GF-D8 (cell line): Measurements from ENCODE around the gene SEMA3B.
A peak's percentile ranks its signal among the peaks of the same experiment; 100 is the strongest.
"Not testable (repeated sequence)": the region's sequence is repeated elsewhere in the genome, so short reads cannot be mapped to it uniquely, and the experiment has no call there.

Source experiments
- DNase-seq: peaks from one replicate; lab custom pipeline; 2025; lab: John Stamatoyannopoulos, UW

The SEMA3B gene

GRCh38 chr3:50294089-50294488 is 25.1 kb downstream of the SEMA3B start:
- no peak for DNase-seq

DNA sequence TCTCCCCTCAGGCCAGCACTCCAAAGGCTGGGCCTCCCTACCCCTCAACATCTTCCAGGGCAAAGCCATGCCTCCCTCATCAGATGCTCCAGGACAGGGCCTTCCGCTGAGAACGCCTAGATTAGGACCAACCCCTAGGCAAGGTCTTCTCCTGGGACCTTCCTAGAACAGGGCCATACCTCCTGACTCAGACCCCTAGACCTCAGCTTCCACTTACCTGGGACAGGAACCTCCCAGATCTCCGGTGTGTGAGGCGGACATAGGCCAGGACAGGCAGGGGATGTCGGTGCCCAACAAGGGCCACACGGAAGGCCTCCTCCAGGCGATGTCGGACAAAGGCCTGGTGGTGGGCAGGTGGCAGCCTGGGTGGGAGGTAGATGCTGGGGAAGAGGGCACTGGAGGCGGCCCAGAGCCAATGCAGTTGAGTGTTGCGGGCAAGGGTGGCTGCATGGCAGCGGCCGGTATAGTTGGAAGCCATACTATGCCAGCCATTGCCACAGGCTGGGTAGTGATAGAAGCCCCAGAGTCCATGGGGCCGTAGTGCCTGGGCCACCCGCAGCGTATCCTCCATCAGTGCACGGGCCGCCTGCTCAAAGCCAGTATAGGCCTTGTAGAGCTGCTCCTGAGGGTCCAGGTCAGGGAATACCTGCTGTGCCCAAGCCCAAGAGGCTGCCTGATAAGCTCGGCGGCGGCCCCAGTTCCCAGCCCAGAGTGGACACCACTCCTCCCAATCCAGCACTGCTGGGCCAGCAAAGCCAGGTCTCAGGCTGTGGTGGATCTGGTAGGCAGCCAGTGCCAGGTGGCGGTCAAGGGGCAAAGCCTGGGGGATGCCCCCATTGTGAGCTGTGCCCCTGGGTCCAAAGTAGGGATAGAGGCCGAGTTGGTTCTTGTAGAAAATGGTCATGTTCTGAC is 25.8 kb downstream of the SEMA3B start:
- DNase-seq = no peak

- DNase-seq = no peak
These were observed 26.8 kb downstream of the SEMA3B start for GRCh38 chr3:50295553-50296431.

GRCh38 chr3:50296721-50297383 is 27.9 kb downstream of the SEMA3B start:
- DNase-seq = no peak

DNA sequence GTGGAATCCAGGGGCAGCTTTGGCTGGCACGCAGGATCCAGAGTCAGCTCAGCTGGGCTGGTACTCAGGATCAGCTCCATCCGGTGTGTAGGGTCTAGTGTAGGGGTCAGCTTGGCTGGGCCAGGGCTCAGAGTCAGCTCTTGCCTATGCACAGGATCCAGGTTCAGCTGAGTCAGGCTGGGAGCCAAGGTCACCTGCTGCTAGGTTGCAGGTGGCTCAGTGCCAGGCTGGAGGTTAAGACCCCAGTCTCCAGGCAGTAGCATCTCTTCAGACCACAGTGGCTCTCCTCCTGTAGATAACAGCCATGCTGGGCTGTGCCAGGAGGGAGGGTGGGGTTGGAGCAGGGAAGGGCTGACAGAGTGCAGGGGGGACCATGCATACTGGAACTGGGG is 28.4 kb downstream of the SEMA3B start:
- DNase-seq = no peak

- peak; percentile 55 for DNase-seq
These were observed 29.2 kb downstream of the SEMA3B start for GRCh38 chr3:50297896-50298725.

GRCh38 chr3:50298836-50299637 is 30.1 kb downstream of the SEMA3B start, which contains the start of the genes HYAL3 and NAA80:
Gene HYAL3 (minus strand): TSS chr3:50299405. CDS start chr3:50295602, 3,803 bp downstream.
Gene NAA80 (minus strand): TSS chr3:50299405. CDS start chr3:50297463, 1,942 bp downstream.
- DNase-seq = peak; percentile 97

DNA sequence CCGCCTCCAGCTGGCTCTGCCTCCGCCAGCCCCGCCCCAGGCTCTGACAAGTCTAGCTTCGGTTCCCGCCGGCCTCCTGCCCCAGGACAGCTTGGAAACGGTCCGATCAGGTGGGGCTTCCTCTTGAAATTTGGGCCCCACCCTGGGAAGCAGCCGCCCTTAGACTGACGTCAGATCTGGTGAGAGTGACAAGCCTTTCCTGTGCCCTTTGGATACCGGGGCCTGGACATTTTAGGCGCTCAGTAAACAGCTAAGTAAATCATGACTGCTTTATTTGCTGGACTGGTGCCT is 30.6 kb downstream of the SEMA3B start:
- DNase-seq = no peak

DNA sequence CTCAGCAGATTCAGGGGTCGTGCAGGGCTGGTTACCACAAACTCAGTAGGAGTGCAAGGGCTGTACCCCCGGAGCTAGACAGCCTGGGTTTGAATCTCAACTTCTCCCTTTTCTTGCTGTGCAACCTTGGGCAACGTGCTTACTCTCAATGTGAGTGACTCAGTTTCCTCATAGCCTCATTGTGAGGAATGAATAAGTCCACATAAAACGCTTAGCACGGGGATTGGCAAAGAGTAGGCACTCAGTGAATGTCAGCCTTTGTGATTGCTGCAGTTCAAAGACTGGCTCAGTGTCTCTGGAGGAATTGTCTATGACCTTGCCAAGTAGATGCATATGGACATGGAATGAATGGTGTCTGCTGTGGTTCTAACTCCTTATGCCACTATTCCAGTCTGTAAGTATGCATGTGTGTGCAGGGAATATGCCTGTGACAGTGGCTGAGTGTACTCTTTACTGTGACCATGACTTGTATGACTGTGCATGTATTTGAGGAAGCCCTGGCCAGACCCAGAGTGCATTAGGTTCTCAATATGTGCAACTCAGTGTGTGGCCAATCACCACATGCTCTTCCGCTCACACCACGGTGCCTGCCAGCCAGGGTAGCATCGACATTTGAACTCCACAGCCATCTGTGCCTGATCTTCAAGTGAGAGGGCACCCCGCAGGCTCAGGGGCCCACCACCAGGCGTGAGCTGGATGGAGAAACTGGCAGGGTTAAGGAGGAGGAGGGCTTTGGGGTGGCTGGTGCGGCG is 31.2 kb downstream of the SEMA3B start:
- DNase-seq = peak; percentile 66

DNA sequence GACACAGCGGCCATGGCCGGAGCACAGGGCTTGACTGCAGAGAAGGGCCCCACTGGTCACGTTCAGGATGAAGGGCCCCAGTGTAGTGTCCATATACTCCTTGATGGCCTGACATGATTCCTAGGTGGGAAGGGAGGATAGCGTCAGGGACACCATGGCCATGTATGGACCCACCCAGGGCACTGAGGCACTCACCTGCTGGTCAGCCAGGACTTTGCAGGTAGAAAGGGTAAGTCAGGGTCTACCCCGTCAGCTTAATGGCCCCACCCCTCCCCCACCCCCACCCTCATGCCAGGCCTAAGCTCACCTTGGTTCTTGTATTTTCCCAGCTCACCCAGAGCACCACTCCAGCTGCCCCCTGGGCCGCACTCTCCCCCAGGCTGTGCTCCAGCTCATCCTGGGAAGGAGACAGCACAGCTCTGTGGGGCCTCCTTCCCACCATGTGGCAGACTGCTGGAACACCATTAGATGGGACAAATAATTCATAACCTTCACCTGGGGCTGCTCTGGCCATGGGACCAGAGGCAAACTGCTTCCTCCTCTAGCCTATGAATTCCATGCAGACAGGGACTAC is 31.8 kb downstream of the SEMA3B start:
- DNase-seq = no peak

GRCh38 chr3:50302095-50303012 is 33.4 kb downstream of the SEMA3B start:
- no peak for DNase-seq

DNA sequence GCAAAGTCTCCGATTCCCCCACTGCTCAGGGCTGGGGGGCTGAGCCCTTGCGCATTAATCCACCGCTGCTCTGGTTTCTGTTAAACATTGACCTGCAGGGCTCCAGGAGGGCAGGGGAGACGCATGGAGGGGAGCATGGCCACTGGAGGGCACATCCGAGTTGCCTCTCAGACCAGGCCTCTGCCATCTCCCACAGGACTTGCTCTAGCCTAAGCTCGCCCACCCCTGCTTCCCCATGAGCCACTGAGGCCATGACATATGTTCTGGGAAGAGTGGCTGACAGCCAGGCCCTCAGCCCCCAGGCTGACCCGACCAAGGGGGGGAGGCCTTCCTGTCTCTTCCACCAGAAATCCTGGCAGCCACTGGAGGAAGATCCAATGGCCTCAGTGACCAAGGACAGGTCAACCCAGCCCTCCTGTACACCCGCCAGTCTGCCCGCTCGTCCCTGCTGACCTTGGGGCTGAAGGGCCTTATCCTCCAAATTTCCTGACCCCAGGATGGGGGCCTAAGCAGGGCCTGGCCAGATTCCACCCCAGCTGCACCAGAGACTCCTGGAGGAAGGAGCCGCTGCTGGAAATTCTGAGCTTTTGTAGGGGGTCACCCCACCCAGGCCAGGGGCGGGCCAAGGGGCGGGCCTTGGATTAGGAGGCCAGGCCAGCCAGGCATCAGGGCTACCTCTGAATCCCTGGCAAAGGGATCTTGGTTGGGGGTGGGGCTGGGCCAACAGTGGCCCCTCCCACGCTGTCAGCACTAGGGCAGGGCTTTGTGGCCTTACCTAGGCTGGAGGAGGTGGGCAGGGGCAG is 34.3 kb downstream of the SEMA3B start, which contains the start of gene HYAL1:
Gene HYAL1, minus strand, starts transcription at position 562 of the 803 bp plus-strand sequence. CDS start 618 bp downstream, outside the sequence.
- DNase-seq = no peak

DNA sequence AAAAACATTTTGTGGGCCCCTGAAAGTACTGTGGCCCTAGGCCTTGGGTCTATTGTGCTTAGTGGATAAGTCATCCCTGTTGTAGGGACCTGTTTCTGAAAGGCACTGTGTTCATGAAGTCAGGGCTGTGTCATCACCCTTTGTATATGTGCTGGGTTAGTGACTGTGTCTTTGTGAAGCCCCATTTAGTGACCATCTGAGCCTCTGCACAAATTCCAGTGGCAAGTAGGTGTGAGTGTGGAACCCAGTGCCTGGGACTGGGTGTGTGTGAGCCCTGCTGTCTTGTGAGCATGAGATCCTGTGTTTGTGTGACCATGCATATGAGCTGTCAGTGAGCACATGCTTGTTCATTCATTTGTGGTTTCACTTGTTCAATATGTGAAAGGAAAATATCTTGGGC is 35.7 kb downstream of the SEMA3B start:
- DNase-seq = no peak

GRCh38 chr3:50312041-50312440 is 43.1 kb downstream of the SEMA3B start:
- not testable (repeated sequence) for DNase-seq

GRCh38 chr3:50314342-50314741 is 45.4 kb downstream of the SEMA3B start:
- DNase-seq = no peak

DNA sequence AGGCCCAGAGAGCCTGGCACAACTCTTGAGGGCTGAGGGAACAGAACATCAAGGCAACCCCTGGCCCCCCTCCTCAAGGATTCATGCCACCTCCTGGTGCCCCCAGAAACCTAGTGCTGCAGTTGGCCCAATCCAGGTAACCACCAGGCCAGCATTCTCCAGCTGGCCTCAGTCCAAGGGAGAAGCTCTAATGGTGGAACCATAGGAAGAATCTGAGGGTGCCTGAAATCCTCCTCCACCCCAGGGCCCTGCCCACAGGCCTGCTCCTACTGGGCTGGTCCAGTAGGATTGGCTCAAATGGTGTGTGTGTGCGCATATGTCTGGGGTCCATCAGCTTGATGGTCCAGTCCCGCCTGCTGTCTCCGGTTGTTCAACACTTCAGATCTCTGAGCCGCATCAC is 45.9 kb downstream of the SEMA3B start:
- DNase-seq = no peak

DNA sequence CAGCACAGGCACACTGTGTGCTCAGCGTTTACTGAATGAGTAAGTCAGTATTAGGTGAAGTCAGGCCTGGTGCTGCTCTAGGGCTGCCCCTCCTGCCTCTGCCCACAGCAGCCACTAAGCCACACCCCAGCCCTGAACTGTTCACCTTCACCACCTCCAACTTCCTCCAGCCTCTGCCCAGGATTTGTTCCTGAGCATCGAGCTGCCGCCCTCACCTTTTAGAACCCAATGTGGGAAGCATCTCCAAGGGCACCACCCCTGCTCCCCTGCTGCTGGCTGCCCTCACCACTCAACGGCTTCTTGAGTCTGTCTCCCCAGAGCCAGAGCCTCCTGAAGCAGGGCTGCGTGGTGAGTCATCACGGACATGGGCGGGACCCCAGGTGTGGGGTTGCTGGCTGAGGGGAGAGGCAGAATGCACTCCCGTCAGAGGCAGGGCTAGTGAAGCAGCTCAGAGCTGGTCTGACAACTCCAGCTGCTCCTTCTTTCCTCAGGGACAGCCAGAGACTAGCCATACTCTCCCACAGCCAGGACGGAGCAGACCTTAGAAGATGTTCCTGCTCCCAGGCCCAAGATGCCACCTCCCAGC is 47.8 kb downstream of the SEMA3B start:
- no peak for DNase-seq
